K562 (cell line): Measurements from ENCODE around the gene CMTM1. TPM values are rescaled to one million over a fixed set of nuclear protein-coding genes. Genes with fewer than 3 reads are reported as not detected.
A peak's percentile ranks its signal among the peaks of the same experiment; 100 is the strongest.

Experiments used
- ELF1 ChIP-seq: fragments of 200-800 bp; sonication (Bioruptor generic); IDR thresholded peaks from 2 replicates; pipeline ENCODE4 v1.6.1; 2016; ENCODE audit warnings: missing genetic modification characterization, missing compliant biosample characterization
- HNRNPUL1 ChIP-seq: fragments of 200-400 bp; formaldehyde crosslinking; IDR thresholded peaks from 2 replicates; pipeline ENCODE4 v1.6.1; 2017; ENCODE audit warnings: low read length
- PHF8 ChIP-seq: fragments of 200-600 bp; sonication (generic); IDR thresholded peaks from 2 replicates; pipeline ENCODE4 v1.6.1; 2012; ENCODE audit warnings: mixed run types, mild to moderate bottlenecking, inconsistent platforms, low read length, moderate library complexity, borderline replicate concordance
- TEAD1 ChIP-seq, 2 experiments: fragments of 450-650 bp in 1 of 2; sonication (generic) in 1 of 2; formaldehyde crosslinking; IDR thresholded peaks; 2 replicates each; pipeline versions ENCODE4 v1.4.0 to v1.8.0; 2020 to 2022; ENCODE audit warnings: mild to moderate bottlenecking in 2 of 2, missing genetic modification reagents in 1 of 2
- ZC3H11A ChIP-seq: IDR thresholded peaks from 2 replicates; pipeline ENCODE4 v1.6.1; 2012; ENCODE audit warnings: low read depth, low read length, improper control_type of control experiment
- ZNF384 ChIP-seq: IDR thresholded peaks from 2 replicates; pipeline ENCODE4 v1.6.1; 2012; ENCODE audit warnings: low read depth, low read length, improper control_type of control experiment
- ZNF699 ChIP-seq: fragments of 250-450 bp; sonication (Bioruptor Pico); IDR thresholded peaks from 2 replicates; pipeline ENCODE4 v1.8.0; 2021; ENCODE audit warnings: mild to moderate bottlenecking, moderate library complexity; ENCODE audit not compliant: insufficient replicate concordance
- ZZZ3 ChIP-seq: fragments of 450-650 bp; IDR thresholded peaks from 2 replicates; pipeline ENCODE4 v1.6.1; 2016; ENCODE audit warnings: antibody characterized with exemption, mild to moderate bottlenecking, moderate library complexity
- polyA plus RNA-seq, 8 experiments: library from polyadenylated mRNA; depleted of rRNA in 4 of 8; stranded (reverse) in 5 of 8; unstranded in 3 of 8; fragments of >200 nt; fragmentation: Nextera tagmentation in 2 of 8; fragmentation: Illumina TruSeq in 1 of 8; extraction: Ambion mirVana in 2 of 8; extraction: Trizol in 1 of 8; gene quantifications; 2 replicates each; pipeline versions ENCODE4 v1.2.1 to v1.2.3, GENCODE V29; 2011 to 2014; ENCODE audit warnings: inconsistent platforms in 1 of 8, missing spikeins in 1 of 8
- total RNA-seq, 7 experiments: library from RNA; depleted of rRNA in 6 of 7; stranded (reverse); fragments of >200 nt in 6 of 7; fragmentation: Illumina TruSeq in 2 of 7; extraction: Trizol in 2 of 7; gene quantifications; 2 replicates each; pipeline versions ENCODE4 v1.2.1 to v1.2.3, GENCODE V29; 2011 to 2021; ENCODE audit warnings: low replicate concordance in 1 of 7
- TF ChIP-seq, protein P1 (sequence below), 2 experiments: fragments of 150-350 bp in 1 of 2; IDR thresholded peaks; 2 replicates each; pipeline ENCODE4 v1.6.1; 2012 to 2016; ENCODE audit warnings: low read depth in 2 of 2, low read length in 2 of 2, mild to moderate bottlenecking in 1 of 2, moderate library complexity in 1 of 2
- TF ChIP-seq, protein P2 (sequence below): fragments of 250-450 bp; sonication (Bioruptor Pico); IDR thresholded peaks from 2 replicates; pipeline ENCODE4 v1.8.0; 2021; ENCODE audit warnings: borderline replicate concordance, mild to moderate bottlenecking, moderate library complexity; ENCODE audit not compliant: poor library complexity, severe bottlenecking
- TF ChIP-seq, protein P3 (sequence below), 3 experiments: IDR thresholded peaks in 2 of 3; conservative IDR thresholded peaks in 1 of 3; 2 replicates each; pipeline ENCODE4 v1.5.1; 2011 to 2012; ENCODE audit warnings: low read length in 3 of 3, mild to moderate bottlenecking in 3 of 3, control low read depth in 2 of 3, improper control_type of control experiment in 1 of 3, inconsistent platforms in 1 of 3, low read depth in 1 of 3, mixed read lengths in 1 of 3, moderate library complexity in 1 of 3; ENCODE audit not compliant: insufficient read depth in 2 of 3
- TF ChIP-seq, protein P4 (sequence below): fragments of 450-650 bp; formaldehyde crosslinking; IDR thresholded peaks from 2 replicates; pipeline ENCODE4 v1.4.0; 2020; ENCODE audit warnings: mild to moderate bottlenecking, mixed read lengths
- TF ChIP-seq, protein P5 (sequence below): sonication (generic); formaldehyde crosslinking; IDR thresholded peaks from 2 replicates; pipeline ENCODE4 v1.8.0; 2022; ENCODE audit warnings: mild to moderate bottlenecking, missing genetic modification reagents
- TF ChIP-seq, protein P6 (sequence below): fragments of 450-650 bp; formaldehyde crosslinking; IDR thresholded peaks from 2 replicates; pipeline ENCODE4 v1.4.0; 2020; ENCODE audit warnings: mild to moderate bottlenecking, moderate library complexity

CMTM1 gene
- total and polyA plus RNA-seq, 9 of the 15 experiments (the other 6 are each of a cell fraction or from before 2014, with no cell fraction given): 0.25 to 2.6 (median 1.1) TPM; not detected in 2

DNA sequence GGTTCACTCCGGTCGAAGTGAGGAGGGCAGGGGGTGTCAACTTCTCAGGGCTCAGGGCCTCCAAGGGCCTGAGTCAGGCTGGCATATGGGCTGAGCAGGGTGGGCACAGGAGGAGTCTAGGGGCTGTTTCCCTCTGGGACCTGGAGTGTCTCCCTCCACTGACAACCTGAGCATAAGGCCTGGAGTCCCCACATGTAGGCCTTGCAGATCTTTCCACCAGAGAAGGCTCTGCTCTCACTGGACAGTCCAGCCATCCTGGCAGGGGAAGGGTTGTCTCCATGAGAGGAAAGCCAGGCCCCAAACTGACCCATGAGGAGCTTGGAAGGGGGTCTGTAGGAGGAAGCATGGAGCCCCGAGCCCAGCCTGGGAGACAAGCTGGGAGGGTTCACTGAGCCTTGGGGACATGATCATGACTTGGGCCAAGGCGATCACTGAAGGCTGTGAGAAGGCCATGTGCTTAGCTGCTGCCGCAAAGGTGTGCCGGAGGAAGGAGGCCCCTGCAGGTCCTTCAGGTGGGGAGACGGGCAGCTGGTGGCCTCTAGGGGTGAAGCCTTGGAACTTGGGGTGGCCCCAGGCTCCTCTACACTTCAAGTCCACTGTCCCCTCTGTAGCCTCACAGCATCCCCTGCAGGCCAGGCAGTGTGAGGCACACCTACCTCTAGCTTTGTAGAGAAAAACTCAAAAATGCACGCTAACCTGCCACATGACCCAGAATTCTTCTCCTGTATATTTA lies 22.9 kb downstream of the CMTM1 start (continued):
- TF ChIP-seq PHF8: no peak
- TF ChIP-seq, protein P1, sequence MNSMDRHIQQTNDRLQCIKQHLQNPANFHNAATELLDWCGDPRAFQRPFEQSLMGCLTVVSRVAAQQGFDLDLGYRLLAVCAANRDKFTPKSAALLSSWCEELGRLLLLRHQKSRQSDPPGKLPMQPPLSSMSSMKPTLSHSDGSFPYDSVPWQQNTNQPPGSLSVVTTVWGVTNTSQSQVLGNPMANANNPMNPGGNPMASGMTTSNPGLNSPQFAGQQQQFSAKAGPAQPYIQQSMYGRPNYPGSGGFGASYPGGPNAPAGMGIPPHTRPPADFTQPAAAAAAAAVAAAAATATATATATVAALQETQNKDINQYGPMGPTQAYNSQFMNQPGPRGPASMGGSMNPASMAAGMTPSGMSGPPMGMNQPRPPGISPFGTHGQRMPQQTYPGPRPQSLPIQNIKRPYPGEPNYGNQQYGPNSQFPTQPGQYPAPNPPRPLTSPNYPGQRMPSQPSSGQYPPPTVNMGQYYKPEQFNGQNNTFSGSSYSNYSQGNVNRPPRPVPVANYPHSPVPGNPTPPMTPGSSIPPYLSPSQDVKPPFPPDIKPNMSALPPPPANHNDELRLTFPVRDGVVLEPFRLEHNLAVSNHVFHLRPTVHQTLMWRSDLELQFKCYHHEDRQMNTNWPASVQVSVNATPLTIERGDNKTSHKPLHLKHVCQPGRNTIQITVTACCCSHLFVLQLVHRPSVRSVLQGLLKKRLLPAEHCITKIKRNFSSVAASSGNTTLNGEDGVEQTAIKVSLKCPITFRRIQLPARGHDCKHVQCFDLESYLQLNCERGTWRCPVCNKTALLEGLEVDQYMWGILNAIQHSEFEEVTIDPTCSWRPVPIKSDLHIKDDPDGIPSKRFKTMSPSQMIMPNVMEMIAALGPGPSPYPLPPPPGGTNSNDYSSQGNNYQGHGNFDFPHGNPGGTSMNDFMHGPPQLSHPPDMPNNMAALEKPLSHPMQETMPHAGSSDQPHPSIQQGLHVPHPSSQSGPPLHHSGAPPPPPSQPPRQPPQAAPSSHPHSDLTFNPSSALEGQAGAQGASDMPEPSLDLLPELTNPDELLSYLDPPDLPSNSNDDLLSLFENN (IDR thresholded peaks at IDR 0.05; ENCODE audit: low read depth in 2 of 2, low read length in 2 of 2): no peak
- TF ChIP-seq ZNF699: no peak
- TF ChIP-seq TEAD1 (CRISPR knock-in tag; IDR thresholded peaks at IDR 0.05): no peak
- TF ChIP-seq, protein P2, sequence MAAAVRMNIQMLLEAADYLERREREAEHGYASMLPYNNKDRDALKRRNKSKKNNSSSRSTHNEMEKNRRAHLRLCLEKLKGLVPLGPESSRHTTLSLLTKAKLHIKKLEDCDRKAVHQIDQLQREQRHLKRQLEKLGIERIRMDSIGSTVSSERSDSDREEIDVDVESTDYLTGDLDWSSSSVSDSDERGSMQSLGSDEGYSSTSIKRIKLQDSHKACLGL: no peak
- TF ChIP-seq HNRNPUL1: no peak
- TF ChIP-seq, protein P3, sequence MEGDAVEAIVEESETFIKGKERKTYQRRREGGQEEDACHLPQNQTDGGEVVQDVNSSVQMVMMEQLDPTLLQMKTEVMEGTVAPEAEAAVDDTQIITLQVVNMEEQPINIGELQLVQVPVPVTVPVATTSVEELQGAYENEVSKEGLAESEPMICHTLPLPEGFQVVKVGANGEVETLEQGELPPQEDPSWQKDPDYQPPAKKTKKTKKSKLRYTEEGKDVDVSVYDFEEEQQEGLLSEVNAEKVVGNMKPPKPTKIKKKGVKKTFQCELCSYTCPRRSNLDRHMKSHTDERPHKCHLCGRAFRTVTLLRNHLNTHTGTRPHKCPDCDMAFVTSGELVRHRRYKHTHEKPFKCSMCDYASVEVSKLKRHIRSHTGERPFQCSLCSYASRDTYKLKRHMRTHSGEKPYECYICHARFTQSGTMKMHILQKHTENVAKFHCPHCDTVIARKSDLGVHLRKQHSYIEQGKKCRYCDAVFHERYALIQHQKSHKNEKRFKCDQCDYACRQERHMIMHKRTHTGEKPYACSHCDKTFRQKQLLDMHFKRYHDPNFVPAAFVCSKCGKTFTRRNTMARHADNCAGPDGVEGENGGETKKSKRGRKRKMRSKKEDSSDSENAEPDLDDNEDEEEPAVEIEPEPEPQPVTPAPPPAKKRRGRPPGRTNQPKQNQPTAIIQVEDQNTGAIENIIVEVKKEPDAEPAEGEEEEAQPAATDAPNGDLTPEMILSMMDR (IDR thresholded peaks at IDR 0.05 in 2 of 3, conservative IDR thresholded peaks at IDR 0.05 in 1 of 3; ENCODE audit: insufficient read depth in 2 of 3, low read depth in 1 of 3, low read length in 3 of 3): peak; percentile 97 to 99 (median 98)
- no peak for TF ChIP-seq ELF1 (tag)
- TF ChIP-seq, protein P4, sequence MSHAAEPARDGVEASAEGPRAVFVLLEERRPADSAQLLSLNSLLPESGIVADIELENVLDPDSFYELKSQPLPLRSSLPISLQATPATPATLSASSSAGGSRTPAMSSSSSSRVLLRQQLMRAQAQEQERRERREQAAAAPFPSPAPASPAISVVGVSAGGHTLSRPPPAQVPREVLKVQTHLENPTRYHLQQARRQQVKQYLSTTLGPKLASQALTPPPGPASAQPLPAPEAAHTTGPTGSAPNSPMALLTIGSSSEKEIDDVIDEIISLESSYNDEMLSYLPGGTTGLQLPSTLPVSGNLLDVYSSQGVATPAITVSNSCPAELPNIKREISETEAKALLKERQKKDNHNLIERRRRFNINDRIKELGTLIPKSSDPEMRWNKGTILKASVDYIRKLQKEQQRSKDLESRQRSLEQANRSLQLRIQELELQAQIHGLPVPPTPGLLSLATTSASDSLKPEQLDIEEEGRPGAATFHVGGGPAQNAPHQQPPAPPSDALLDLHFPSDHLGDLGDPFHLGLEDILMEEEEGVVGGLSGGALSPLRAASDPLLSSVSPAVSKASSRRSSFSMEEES: no peak
- no peak for TF ChIP-seq ZZZ3
- TF ChIP-seq, protein P5, sequence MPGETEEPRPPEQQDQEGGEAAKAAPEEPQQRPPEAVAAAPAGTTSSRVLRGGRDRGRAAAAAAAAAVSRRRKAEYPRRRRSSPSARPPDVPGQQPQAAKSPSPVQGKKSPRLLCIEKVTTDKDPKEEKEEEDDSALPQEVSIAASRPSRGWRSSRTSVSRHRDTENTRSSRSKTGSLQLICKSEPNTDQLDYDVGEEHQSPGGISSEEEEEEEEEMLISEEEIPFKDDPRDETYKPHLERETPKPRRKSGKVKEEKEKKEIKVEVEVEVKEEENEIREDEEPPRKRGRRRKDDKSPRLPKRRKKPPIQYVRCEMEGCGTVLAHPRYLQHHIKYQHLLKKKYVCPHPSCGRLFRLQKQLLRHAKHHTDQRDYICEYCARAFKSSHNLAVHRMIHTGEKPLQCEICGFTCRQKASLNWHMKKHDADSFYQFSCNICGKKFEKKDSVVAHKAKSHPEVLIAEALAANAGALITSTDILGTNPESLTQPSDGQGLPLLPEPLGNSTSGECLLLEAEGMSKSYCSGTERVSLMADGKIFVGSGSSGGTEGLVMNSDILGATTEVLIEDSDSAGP (CRISPR knock-in tag): no peak
- TF ChIP-seq ZC3H11A: no peak
- TF ChIP-seq ZNF384: peak; percentile 59
- TF ChIP-seq, protein P6, sequence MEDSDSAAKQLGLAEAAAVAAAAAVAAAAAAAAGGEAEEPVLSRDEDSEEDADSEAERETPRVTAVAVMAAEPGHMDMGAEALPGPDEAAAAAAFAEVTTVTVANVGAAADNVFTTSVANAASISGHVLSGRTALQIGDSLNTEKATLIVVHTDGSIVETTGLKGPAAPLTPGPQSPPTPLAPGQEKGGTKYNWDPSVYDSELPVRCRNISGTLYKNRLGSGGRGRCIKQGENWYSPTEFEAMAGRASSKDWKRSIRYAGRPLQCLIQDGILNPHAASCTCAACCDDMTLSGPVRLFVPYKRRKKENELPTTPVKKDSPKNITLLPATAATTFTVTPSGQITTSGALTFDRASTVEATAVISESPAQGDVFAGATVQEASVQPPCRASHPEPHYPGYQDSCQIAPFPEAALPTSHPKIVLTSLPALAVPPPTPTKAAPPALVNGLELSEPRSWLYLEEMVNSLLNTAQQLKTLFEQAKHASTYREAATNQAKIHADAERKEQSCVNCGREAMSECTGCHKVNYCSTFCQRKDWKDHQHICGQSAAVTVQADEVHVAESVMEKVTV (CRISPR knock-in tag): peak; percentile 95
